Stomach (tissue), 9 donors: ENCODE results near the gene ARID5B. TPM values are rescaled to one million over a fixed set of nuclear protein-coding genes. Genes with fewer than 3 reads are reported as not detected.

Source experiments
- DNase-seq, 2 donors: peaks; one replicate each; pipeline versions ENCODE4 v3.0.0 to v3.0.0-alpha.2; 2013 to 2019
- H3K27ac ChIP-seq, 5 donors: fragments of 200-600 bp in 4 of 5; sonication (generic) in 4 of 5; one replicate each; pipeline ENCODE4 v1.5.1; 2013 to 2019; ENCODE audit warnings: mild to moderate bottlenecking in 1 of 5, moderate library complexity in 1 of 5
- H3K27me3 ChIP-seq, 3 donors: fragments of 200-600 bp; sonication (generic); one replicate each; pipeline ENCODE4 v1.5.1; 2017 to 2019; ENCODE audit warnings: mixed run types in 1 of 3
- H3K36me3 ChIP-seq, 4 donors: fragments of 200-600 bp; sonication (generic); 1 replicate in 3 of 4; 2 replicates in 1 of 4; pipeline ENCODE4 v1.5.1; 2016 to 2019
- H3K4me1 ChIP-seq, 4 donors: fragments of 200-600 bp; sonication (generic); one replicate each; pipeline ENCODE4 v1.5.1; 2016 to 2019
- H3K4me3 ChIP-seq, 4 donors: fragments of 200-600 bp; sonication (generic) in 3 of 4; one replicate each; pipeline ENCODE4 v1.5.1; 2016 to 2019; ENCODE audit warnings: mild to moderate bottlenecking in 1 of 4
- H3K9me3 ChIP-seq, 4 donors: fragments of 200-600 bp; sonication (generic); one replicate each; pipeline ENCODE4 v1.5.1; 2016 to 2019
- EP300 ChIP-seq: sonication (generic); formaldehyde crosslinking; IDR thresholded peaks from one replicate; pipeline ENCODE4 v1.6.1; 2017; ENCODE audit warnings: antibody characterized with exemption
- POLR2A ChIP-seq, 4 donors: fragments of 450-650 bp; IDR thresholded peaks; one replicate each; pipeline ENCODE4 v1.6.1; 2016; ENCODE audit warnings: antibody characterized with exemption in 4 of 4, control low read depth in 2 of 4, mild to moderate bottlenecking in 1 of 4, moderate library complexity in 1 of 4
- POLR2AphosphoS5 ChIP-seq, 3 donors: sonication (generic); formaldehyde crosslinking; IDR thresholded peaks; one replicate each; pipeline ENCODE4 v1.6.1; 2016; ENCODE audit warnings: antibody characterized with exemption in 3 of 3
- WGBS, 5 donors: extraction: QIAGEN DNeasy Blood & Tissue Kit in 3 of 5; methylation state at CpG; one replicate each; pipeline versions ENCODE4 v1.1.5 to v1.1.7; 2013 to 2018; 5-methylcytosine and 5-hydroxymethylcytosine counted together
- intact Hi-C: fragments of 100-400 bp; cut with DNase I; formaldehyde crosslinking; loops from one replicate; pipeline ENCODE4 v1.15.1; 2023; ENCODE audit warnings: low total_unique reads
- polyA plus RNA-seq, 3 donors: library from polyadenylated mRNA; stranded (reverse); fragments of 200-250 nt; gene quantifications; one replicate each; pipeline ENCODE4 v1.2.3, GENCODE V29; 2013
- total RNA-seq, 5 donors: library from RNA; depleted of rRNA; stranded (reverse); fragments of >200 nt; gene quantifications; one replicate each; pipeline versions ENCODE4 v1.1.0 to v1.2.3, GENCODE V29; 2014 to 2016
- TF ChIP-seq, protein P1 (sequence below), 7 experiments: fragments of 450-650 bp in 4 of 7; fragments of 200-600 bp in 3 of 7; sonication (generic) in 3 of 7; IDR thresholded peaks; one replicate each; pipeline ENCODE4 v1.5.1; 2016 to 2019; ENCODE audit warnings: antibody characterized with exemption in 7 of 7, control low read depth in 2 of 7, mild to moderate bottlenecking in 1 of 7
- donor health status: healthy with polysubstance abuse.
- donor health status: Bipolar disorder and iron deficiency.
- donor health status: healthy.

ARID5B gene
- total and polyA plus RNA-seq, 8 donors = 5.4 to 64.2 (median 11.9) TPM

DNA sequence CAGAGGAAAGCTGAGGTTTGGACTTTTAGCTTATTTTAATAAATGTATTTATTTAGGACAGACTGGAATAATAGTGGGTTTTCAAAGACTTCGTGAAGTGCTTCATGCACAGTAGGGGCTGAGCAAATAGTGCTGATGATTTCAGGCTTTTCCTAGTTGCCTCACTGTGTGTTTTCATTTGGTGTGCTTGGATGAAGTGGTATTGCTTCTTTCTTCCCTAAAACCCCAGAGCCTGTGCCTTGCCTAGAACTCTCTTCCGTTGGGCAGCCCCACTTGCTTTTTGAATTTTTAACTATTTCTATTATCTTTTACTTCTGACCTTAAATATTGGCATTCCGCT is 49.6 kb downstream of the ARID5B start:
- Histone ChIP-seq H3K27me3 (no peaks in the 10 kb centered on the region), H3K4me3 (no peak overlapping the region), H3K27ac (no peak overlapping the region), H3K9me3 (no peaks in the 10 kb centered on the region), H3K36me3 (peaks cover 0 to 33% (median 20%) of the 10 kb centered on the region in 4 donors), H3K4me1 (peaks cover 0 to 26% (median 9%) of the 10 kb centered on the region in 4 donors)
- no peak for DNase-seq
- TF ChIP-seq, protein P1, sequence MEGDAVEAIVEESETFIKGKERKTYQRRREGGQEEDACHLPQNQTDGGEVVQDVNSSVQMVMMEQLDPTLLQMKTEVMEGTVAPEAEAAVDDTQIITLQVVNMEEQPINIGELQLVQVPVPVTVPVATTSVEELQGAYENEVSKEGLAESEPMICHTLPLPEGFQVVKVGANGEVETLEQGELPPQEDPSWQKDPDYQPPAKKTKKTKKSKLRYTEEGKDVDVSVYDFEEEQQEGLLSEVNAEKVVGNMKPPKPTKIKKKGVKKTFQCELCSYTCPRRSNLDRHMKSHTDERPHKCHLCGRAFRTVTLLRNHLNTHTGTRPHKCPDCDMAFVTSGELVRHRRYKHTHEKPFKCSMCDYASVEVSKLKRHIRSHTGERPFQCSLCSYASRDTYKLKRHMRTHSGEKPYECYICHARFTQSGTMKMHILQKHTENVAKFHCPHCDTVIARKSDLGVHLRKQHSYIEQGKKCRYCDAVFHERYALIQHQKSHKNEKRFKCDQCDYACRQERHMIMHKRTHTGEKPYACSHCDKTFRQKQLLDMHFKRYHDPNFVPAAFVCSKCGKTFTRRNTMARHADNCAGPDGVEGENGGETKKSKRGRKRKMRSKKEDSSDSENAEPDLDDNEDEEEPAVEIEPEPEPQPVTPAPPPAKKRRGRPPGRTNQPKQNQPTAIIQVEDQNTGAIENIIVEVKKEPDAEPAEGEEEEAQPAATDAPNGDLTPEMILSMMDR (IDR thresholded peaks at IDR 0.05) = no peak
- TF ChIP-seq EP300 (no peak), POLR2A (IDR thresholded peaks at IDR 0.05) (no peak), POLR2AphosphoS5 (IDR thresholded peaks at IDR 0.05) (no peak)
- WGBS, 5 donors = 48 to 63% (median 54%) methylated on average over 3 of the region's 3 CpGs
- intact Hi-C loops = no loop called here

DNA sequence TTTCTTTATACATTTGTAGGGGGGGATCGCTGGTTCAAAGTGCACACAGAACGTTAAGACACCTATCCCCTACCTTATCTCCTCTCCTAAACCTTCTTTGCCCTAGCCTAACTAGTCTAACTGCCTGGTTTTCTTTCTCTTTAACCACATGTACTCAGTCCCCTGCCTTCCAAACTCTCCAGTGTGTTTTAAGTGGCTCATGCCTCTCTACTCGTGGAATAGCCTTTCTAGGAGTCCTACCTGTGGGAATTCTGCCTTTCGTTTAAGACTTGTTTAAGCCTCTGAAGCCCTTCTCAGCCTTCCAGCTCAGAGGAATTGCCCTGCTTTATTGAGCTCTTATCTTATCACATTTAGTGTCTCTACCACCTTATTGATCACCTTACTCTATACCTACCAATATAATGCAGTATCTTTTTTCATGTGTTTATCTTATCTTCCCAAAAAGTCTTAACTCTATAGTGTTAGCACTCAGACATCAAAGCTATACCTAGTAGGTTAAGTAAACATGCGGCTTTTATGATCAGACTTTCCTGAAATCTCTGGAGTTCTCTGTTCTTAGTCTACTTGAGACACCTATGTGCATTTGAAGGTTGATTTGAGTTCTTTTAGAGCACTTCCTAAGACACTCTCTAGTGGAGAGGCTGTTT is 50.7 kb downstream of the ARID5B start:
- no peak for TF ChIP-seq EP300
- TF ChIP-seq POLR2AphosphoS5 (IDR thresholded peaks at IDR 0.05) = no peak
- TF ChIP-seq, protein P1 (IDR thresholded peaks at IDR 0.05) = no peak
- no peak for TF ChIP-seq POLR2A (IDR thresholded peaks at IDR 0.05)
- Histone ChIP-seq H3K36me3 (peaks cover 0 to 23% (median 17%) of the 10 kb centered on the region in 4 donors), H3K27ac (peak overlapping the region in 1 of 5 donors; percentile 16), H3K27me3 (no peaks in the 10 kb centered on the region), H3K4me3 (no peak overlapping the region), H3K9me3 (no peaks in the 10 kb centered on the region), H3K4me1 (peaks cover 0 to 29% (median 12%) of the 10 kb centered on the region in 4 donors)
- DNase-seq = no peak
- WGBS, 5 donors = 36 to 70% (median 54%) methylated on average over 5 of the region's 5 CpGs
- intact Hi-C loops = no loop called here

DNA sequence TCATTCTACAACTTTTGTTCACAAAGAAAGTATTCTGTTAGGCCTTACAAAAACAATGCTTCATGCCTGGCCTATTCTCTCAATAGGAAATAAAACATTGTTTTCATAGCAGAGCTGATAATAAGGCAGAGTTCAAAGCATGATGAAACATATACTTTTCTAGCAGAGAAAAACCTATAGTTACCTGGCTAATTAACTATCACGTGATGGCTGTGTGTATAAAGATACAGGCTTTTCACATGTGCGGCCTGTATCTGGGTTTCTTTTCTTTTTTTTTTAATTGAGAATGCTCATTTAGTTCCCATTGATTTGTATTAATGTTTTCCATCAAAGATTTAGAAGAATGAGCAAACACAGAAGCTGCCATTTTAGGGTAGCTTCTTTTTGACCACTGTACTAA is 51.7 kb downstream of the ARID5B start:
- Histone ChIP-seq H3K27me3 (no peaks in the 10 kb centered on the region), H3K36me3 (peaks cover 0 to 19% (median 15%) of the 10 kb centered on the region in 4 donors), H3K4me3 (no peak overlapping the region), H3K9me3 (no peaks in the 10 kb centered on the region), H3K4me1 (peaks cover 0 to 29% (median 12%) of the 10 kb centered on the region in 4 donors), H3K27ac (no peak overlapping the region)
- 32 to 89% (median 56%) methylated on average over 2 of the region's 2 CpGs for WGBS, 5 donors
- intact Hi-C loops = no loop called here
- no peak for DNase-seq
- TF ChIP-seq POLR2A (IDR thresholded peaks at IDR 0.05) (no peak), EP300 (no peak), POLR2AphosphoS5 (IDR thresholded peaks at IDR 0.05) (no peak)
- TF ChIP-seq, protein P1 (IDR thresholded peaks at IDR 0.05) = no peak

DNA sequence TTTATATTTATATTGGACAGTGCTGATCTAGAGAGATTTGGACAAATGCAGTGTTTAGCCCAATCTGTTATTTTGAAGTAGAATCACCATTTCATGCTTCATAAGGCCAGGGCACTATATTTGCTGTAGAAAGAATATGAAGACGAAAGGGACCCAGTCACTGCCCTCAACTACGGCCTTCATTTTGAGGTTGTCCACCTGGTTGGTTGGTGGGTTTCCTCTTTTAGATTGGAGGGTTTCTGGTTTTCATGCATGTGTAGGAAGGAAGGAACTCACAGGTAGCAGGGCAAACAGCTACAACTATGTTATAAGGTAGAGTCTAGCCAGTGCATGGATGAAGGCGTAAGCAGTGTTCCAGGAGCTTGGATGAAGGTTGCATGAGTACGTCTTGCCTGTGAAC is 56.3 kb downstream of the ARID5B start:
- DNase-seq = no peak
- Histone ChIP-seq H3K4me3 (no peak overlapping the region), H3K9me3 (no peaks in the 10 kb centered on the region), H3K27me3 (no peaks in the 10 kb centered on the region), H3K36me3 (no peaks in the 10 kb centered on the region), H3K4me1 (peaks cover 0 to 20% (median 12%) of the 10 kb centered on the region in 4 donors), H3K27ac (no peak overlapping the region)
- intact Hi-C loops = no loop called here
- WGBS, 5 donors = 93 to 99% (median 97%) methylated on average over 4 of the region's 4 CpGs
- TF ChIP-seq POLR2A (IDR thresholded peaks at IDR 0.05) = no peak
- TF ChIP-seq, protein P1 (IDR thresholded peaks at IDR 0.05) = no peak
- TF ChIP-seq EP300 = no peak
- TF ChIP-seq POLR2AphosphoS5 (IDR thresholded peaks at IDR 0.05) = no peak
